HL-60/S4 treated with retinoic acid at 250 ng/mL for 4 days and 3 days (cell line): ENCODE results near the gene PTMA.
"Not testable (repeated sequence)": the region's sequence is repeated elsewhere in the genome, so short reads cannot be mapped to it uniquely, and the experiment has no call there.

Source experiments
- in situ Hi-C: fragments of 300-500 bp; cut with MboI; formaldehyde crosslinking; loops from 2 replicates; pipeline ENCODE4 v1.7.0; 2022; ENCODE audit warnings: low sequenced_read_pairs

The PTMA gene

DNA sequence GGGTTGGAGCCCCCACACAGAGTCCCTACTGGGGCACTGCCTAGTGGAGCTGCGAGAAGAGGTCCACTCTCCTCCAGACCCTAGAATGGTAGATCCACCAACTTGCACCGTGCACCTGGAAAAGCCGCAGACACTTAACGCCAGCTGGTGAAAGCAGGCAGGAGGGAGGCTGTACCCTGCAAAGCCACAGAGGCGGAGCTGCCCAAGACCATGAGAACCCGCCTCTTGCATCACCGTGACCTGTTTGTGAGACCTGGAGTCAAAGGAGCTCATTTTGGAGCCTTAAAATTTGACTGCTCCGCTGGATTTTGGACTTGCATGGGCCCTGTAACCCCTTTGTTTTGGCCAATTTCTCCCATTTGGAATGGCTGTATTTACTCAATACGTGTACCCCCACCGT, 40.7 kb downstream of the PTMA start:
- in situ Hi-C loops = not testable (repeated sequence)

DNA sequence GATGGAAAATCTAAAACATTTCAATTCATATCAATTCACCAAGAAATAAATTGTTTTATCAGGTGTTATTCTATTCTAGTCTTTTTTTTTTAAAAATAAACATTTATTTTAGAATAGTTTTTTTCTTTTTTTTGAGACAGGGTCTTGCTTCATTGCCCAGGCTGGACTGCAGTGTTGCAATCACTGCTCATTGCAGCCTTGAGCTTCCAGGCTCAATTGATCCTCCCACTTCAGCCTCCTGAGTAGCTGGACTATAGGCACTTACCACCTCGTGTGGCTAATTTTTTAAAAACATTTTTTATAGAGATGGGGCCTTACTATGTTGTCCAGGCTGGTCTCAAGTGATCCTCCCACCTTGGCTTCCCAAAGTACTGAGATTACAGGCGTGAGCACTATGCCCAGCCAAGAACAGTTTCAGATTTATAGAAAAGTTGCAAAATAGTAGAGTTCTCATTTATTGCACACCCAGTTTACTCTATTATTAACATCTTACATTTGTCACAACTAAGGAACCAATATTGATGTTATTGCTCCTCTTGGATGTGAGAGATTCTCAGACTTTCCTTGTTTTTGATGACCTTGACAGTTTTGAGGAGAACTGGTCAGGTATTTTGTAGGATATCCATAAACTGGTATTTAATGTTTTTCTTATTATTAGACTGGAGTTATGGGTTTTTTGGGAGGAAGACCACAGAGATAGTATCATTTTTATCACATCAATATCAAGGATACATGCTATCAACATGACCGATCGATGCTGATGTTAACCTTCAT, 42.9 kb downstream of the PTMA start:
- in situ Hi-C loops = no loop called here

DNA sequence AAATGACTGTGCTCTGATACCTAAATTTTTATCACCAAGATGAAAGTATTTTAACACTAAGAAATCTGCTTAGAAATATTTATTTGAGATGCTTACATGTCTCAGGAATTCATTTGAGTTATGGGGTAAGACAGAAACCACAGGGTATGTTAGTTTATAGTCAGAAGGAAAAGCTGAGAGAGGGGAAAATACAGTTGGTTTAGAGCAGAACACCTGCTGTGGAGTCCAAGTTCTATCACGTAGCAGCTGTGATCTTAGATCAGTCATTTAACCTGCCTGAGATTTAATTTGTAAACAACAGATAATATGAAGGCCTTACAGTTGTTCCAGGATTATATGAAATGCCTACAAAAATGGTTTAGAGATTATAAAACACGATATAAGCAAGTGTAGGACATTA, 43.7 kb downstream of the PTMA start:
- in situ Hi-C loops = no loop called here

DNA sequence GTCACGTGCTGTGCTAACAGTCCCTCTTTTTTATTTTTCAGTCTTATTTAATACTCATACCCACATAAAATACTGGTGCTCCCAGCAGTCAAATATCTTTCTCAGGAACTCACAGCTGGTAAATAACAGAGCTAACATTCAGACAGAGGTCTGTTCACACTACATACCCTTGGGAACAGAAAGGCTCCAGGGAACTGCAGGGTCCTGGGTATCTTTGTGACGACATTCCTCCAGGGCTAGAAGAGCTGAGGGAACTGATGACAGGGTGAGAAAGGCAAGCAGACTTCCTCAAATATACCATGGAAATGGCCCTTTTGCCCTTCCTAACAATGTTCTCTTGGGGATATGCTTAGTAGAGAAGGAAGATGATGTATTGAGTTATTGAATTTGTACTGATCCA, 53.4 kb downstream of the PTMA start:
- in situ Hi-C loops = no loop called here
